ENCODE results near the gene PDX1. TPM values are rescaled to one million over a fixed set of nuclear protein-coding genes. Genes with fewer than 3 reads are reported as not detected.

The PDX1 gene
- total and polyA plus RNA-seq, 3 donors from 2014 or later: 0.12 to 0.24 TPM; not detected in 1

DNA sequence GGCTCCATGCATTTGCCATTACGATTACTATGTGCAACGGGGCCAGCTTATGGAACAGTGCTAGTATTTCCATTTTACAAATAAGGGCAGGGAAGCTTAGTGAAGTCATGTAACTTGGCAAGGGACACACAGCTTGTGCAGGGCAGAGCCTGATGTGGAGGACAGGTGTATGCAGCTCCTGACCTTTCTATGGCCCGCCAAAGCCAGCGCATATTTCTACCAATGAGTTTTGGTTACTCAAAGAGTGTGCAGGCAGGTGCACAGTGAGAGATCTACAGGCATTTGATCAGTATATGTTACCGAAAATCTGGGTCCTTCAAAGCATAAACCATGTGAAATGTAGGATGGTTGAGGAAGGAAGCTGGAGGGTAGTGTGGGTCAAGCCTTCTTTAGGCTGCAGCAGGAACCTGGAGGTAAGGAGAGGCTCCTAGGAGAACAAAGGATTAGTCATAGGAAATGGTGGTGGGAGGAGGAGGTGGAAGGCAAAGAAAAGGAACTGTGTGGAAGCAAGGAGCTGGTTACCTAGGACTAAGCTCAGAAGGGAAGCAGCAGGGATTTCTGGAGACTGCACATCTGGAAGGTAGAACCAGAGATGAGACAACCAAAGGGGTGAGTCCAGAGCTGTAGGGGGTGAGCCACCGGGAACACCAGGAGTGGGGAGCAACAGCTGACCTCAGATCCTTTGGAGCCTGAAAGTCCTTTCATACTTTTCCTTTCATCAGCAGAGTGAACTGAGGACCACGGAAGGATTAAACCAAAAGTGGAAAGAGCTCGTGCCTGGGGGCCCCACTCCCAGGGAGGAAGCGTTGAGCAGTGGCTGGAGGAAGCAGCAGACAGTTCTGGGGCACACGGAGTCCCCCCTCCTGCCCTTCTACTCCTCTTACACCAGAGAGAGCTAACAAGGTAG is 4.2 kb upstream of the PDX1 start:
- Histone ChIP-seq H3K36me3 (ENCODE audit: low read depth, missing control alignments) (no peaks in the 10 kb centered on the region), H3K27ac (no peak overlapping the region), H3K4me3 (no peak overlapping the region), H3K9me3 (no peaks in the 10 kb centered on the region), H3K4me1 (peaks cover 15% of the 10 kb centered on the region), H3K27me3 (no peaks in the 10 kb centered on the region)
- TF ChIP-seq POLR2A (IDR thresholded peaks at IDR 0.05): no peak
- TF ChIP-seq, protein P1, sequence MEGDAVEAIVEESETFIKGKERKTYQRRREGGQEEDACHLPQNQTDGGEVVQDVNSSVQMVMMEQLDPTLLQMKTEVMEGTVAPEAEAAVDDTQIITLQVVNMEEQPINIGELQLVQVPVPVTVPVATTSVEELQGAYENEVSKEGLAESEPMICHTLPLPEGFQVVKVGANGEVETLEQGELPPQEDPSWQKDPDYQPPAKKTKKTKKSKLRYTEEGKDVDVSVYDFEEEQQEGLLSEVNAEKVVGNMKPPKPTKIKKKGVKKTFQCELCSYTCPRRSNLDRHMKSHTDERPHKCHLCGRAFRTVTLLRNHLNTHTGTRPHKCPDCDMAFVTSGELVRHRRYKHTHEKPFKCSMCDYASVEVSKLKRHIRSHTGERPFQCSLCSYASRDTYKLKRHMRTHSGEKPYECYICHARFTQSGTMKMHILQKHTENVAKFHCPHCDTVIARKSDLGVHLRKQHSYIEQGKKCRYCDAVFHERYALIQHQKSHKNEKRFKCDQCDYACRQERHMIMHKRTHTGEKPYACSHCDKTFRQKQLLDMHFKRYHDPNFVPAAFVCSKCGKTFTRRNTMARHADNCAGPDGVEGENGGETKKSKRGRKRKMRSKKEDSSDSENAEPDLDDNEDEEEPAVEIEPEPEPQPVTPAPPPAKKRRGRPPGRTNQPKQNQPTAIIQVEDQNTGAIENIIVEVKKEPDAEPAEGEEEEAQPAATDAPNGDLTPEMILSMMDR (IDR thresholded peaks at IDR 0.05): no peak
- WGBS, 2 donors: 51 to 52% methylated on average over 10 of the region's 10 CpGs
- intact Hi-C loops (cut with DNase I; ENCODE audit: low total_unique reads): no loop called here
- no peak for DNase-seq

GRCh38 chr13:27917121-27917947 is 2.5 kb upstream of the PDX1 start:
- Histone ChIP-seq H3K4me1 (peaks cover 21% of the 10 kb centered on the region), H3K4me3 (no peak overlapping the region)

GRCh38 chr13:27918041-27918917 is 1.5 kb upstream of the PDX1 start:
- 5 to 8% methylated on average over 36 to 46 of the region's 46 CpGs for WGBS, 2 donors
- no peak for DNase-seq
- Histone ChIP-seq H3K4me3 (no peak overlapping the region), H3K36me3 (ENCODE audit: low read depth, missing control alignments) (no peaks in the 10 kb centered on the region), H3K4me1 (peaks cover 21% of the 10 kb centered on the region), H3K27ac (no peak overlapping the region), H3K27me3 (no peaks in the 10 kb centered on the region), H3K9me3 (no peaks in the 10 kb centered on the region)
- TF ChIP-seq, protein P1 (IDR thresholded peaks at IDR 0.05): no peak
- TF ChIP-seq POLR2A (IDR thresholded peaks at IDR 0.05): no peak
- intact Hi-C loops (cut with DNase I; ENCODE audit: low total_unique reads): no loop called here

More at GRCh38 chr13:27917121-27917947, 2.5 kb upstream of the PDX1 start:
- intact Hi-C loops (cut with DNase I; ENCODE audit: low total_unique reads): no loop called here
- no peaks in the 10 kb centered on the region for H3K36me3 ChIP-seq (ENCODE audit: low read depth, missing control alignments)
- TF ChIP-seq, protein P1 (IDR thresholded peaks at IDR 0.05): no peak
- no peak for TF ChIP-seq POLR2A (IDR thresholded peaks at IDR 0.05)
- no peak overlapping the region for H3K27ac ChIP-seq
- no peak for DNase-seq
- H3K27me3 ChIP-seq: no peaks in the 10 kb centered on the region
- no peaks in the 10 kb centered on the region for H3K9me3 ChIP-seq
- 4 to 6% methylated on average over 48 of the region's 48 CpGs for WGBS, 2 donors

- Histone ChIP-seq H3K4me3 (no peak overlapping the region), H3K27me3 (no peaks in the 10 kb centered on the region), H3K9me3 (no peaks in the 10 kb centered on the region), H3K27ac (no peak overlapping the region), H3K4me1 (peaks cover 21% of the 10 kb centered on the region), H3K36me3 (ENCODE audit: low read depth, missing control alignments) (no peaks in the 10 kb centered on the region)
- 10 to 13% methylated on average over 23 of the region's 23 CpGs for WGBS, 2 donors
- DNase-seq: no peak
- no peak for TF ChIP-seq POLR2A (IDR thresholded peaks at IDR 0.05)
- intact Hi-C loops (cut with DNase I; ENCODE audit: low total_unique reads): no loop called here
These were observed 712 bp upstream of the PDX1 start for GRCh38 chr13:27918918-27919658.

Data from testis (tissue), 3 donors.